ENCODE measurements around the gene CAMK1G.

DNA sequence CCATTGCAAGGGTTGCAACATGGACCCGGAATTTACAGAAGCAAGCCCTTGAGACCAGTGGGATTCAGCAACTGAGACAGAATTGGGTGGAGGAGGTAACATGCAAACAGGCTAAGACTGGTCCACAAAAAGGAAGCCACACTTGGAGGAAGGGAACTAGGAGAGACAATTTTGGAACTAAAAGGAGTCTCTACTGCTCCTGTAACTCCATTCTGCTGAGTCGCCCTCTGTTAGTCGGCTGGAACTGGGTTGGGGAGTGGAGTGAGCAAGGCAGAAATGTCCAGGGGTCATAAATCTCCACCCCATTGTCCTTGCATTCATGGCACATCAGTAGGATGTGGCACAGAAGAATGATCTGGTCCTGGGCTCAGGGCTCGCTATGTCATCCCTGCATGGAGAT lies 63.6 kb downstream of the CAMK1G start:
- TF ChIP-seq POLR2AphosphoS5 (IDR thresholded peaks at IDR 0.05; ENCODE audit: low read depth, low read length) (no peak), POLR2A (IDR thresholded peaks at IDR 0.05; ENCODE audit: low read depth, low read length) (no peak), TAF1 (IDR thresholded peaks at IDR 0.05; ENCODE audit: borderline replicate concordance, low read depth, low read length) (no peak)
